Endothelial cell of umbilical vein (primary cell): ENCODE measurements around the gene TNRC6B. TPM values are rescaled to one million over a fixed set of nuclear protein-coding genes. Genes with fewer than 3 reads are reported as not detected.
"Not testable (repeated sequence)": the region's sequence is repeated elsewhere in the genome, so short reads cannot be mapped to it uniquely, and the experiment has no call there.

Experiments used
- BruUV-seq: library from RNA; stranded (reverse); fragments of 400-500 nt; replicated peaks from 2 replicates; lab custom pipeline; 2021; lab: Mats Ljungman, UMichigan
- CTCF ChIA-PET: fragments of 300-600, 350-600 bp; sonication (Branson Sonifier 250); formaldehyde crosslinking; loops from one replicate; lab custom pipeline; 2021; ENCODE audit warnings: antibody characterized with exemption, inconsistent platforms; lab: Charles Lee
- POLR2A ChIA-PET: fragments of 300-600, 350-600 bp; sonication (Branson Sonifier 250); formaldehyde crosslinking; loops from one replicate; lab custom pipeline; 2021; ENCODE audit warnings: antibody characterized with exemption, inconsistent platforms; lab: Charles Lee
- DNase-seq: peaks from one replicate; pipeline ENCODE4 v3.0.0-alpha.2; 2011; ENCODE audit warnings: low read depth, low spot score
- FAIRE-seq: peaks from 2 replicates; lab custom pipeline; 2011; peaks lifted over from hg19 to GRCh38; lab: Jason Lieb, UNC
- H2AFZ ChIP-seq: 2 replicates; pipeline ENCODE4 v1.6.0; 2012; ENCODE audit warnings: low read depth, low read length, control low read depth, inconsistent platforms
- H3K27ac ChIP-seq: 2 replicates; pipeline ENCODE4 v1.5.1; 2011; ENCODE audit warnings: low read depth, mild to moderate bottlenecking, control low read depth, low read length, moderate library complexity; ENCODE audit not compliant: insufficient read depth
- H3K27me3 ChIP-seq, 2 experiments: 2 replicates each; pipeline versions ENCODE4 v1.6.0 to v1.6.1; 2011; ENCODE audit warnings: low read length in 2 of 2, mixed read lengths in 1 of 2; ENCODE audit not compliant: control insufficient read depth in 2 of 2, insufficient read depth in 2 of 2
- H3K36me3 ChIP-seq, 2 experiments: 2 replicates in 1 of 2; 3 replicates in 1 of 2; pipeline ENCODE4 v1.5.1; 2011; ENCODE audit warnings: low read length in 2 of 2, mild to moderate bottlenecking in 1 of 2, moderate library complexity in 1 of 2; ENCODE audit not compliant: control insufficient read depth in 2 of 2, insufficient read depth in 2 of 2; ENCODE audit errors: extremely low read depth in 1 of 2
- H3K4me1 ChIP-seq: 3 replicates; pipeline ENCODE4 v1.5.1; 2011; ENCODE audit warnings: mild to moderate bottlenecking, low read length; ENCODE audit not compliant: control insufficient read depth, insufficient read depth; ENCODE audit errors: extremely low read depth
- H3K4me2 ChIP-seq: 2 replicates; pipeline ENCODE4 v1.6.1; 2011; ENCODE audit warnings: low read length, control low read depth, mixed read lengths; ENCODE audit not compliant: insufficient read depth
- H3K4me3 ChIP-seq, 3 experiments: fragments of 200-600 bp in 1 of 3; sonication (generic), shearing (Covaris generic) in 1 of 3; replicated peaks in 1 of 3; 2 replicates each; pipeline ENCODE4 v1.5.1; 2011 to 2016; ENCODE audit warnings: control low read depth in 3 of 3, low read length in 3 of 3, mild to moderate bottlenecking in 2 of 3, inconsistent platforms in 1 of 3, low read depth in 1 of 3, moderate library complexity in 1 of 3; ENCODE audit not compliant: insufficient read depth in 1 of 3
- H3K79me2 ChIP-seq: 2 replicates; pipeline ENCODE4 v1.6.0; 2012; ENCODE audit warnings: low read length, inconsistent platforms; ENCODE audit not compliant: control insufficient read depth, insufficient read depth
- H3K9ac ChIP-seq: replicated peaks from 2 replicates; pipeline ENCODE3; 2011; ENCODE audit warnings: low read length, control low read depth; ENCODE audit not compliant: insufficient read depth; ENCODE audit errors: extremely low read depth
- H3K9me1 ChIP-seq: replicated peaks from 3 replicates; pipeline ENCODE4 v1.6.0; 2011; ENCODE audit warnings: mild to moderate bottlenecking, low read length; ENCODE audit not compliant: control insufficient read depth, insufficient read depth; ENCODE audit errors: extremely low read depth
- H3K9me3 ChIP-seq: replicated peaks from 2 replicates; pipeline ENCODE4 v1.5.1; 2012; ENCODE audit warnings: low read length, inconsistent platforms; ENCODE audit not compliant: control insufficient read depth, insufficient read depth
- H4K20me1 ChIP-seq: replicated peaks from 2 replicates; pipeline ENCODE3; 2011; ENCODE audit warnings: mild to moderate bottlenecking, low read length; ENCODE audit not compliant: control insufficient read depth, insufficient read depth; ENCODE audit errors: extremely low read depth
- EZH2 ChIP-seq: IDR thresholded peaks from 2 replicates; pipeline ENCODE4 v1.6.1; 2012; ENCODE audit warnings: borderline replicate concordance, low read depth, mild to moderate bottlenecking, moderate library complexity, low read length, inconsistent platforms; ENCODE audit not compliant: severe bottlenecking
- FOS ChIP-seq: IDR thresholded peaks from 2 replicates; pipeline ENCODE4 v1.6.1; 2011; ENCODE audit warnings: mild to moderate bottlenecking, low read length, moderate library complexity, borderline replicate concordance; ENCODE audit not compliant: insufficient read depth
- GATA2 ChIP-seq: IDR thresholded peaks from 2 replicates; pipeline ENCODE4 v1.7.0; 2011; ENCODE audit warnings: low read depth, mild to moderate bottlenecking, moderate library complexity, mixed read lengths, low read length; ENCODE audit not compliant: insufficient read length, insufficient read depth
- JUN ChIP-seq: IDR thresholded peaks from 2 replicates; pipeline ENCODE4 v1.6.1; 2011; ENCODE audit warnings: borderline replicate concordance, low read depth; ENCODE audit not compliant: insufficient read length, insufficient read depth
- MYC ChIP-seq: IDR thresholded peaks from one replicate; pipeline ENCODE4 v1.6.1; 2011; ENCODE audit warnings: mild to moderate bottlenecking, low read depth, low read length
- POLR2A ChIP-seq: IDR thresholded peaks from 2 replicates; pipeline ENCODE4 v1.6.1; 2012; ENCODE audit warnings: low read depth, mild to moderate bottlenecking, control low read depth, low read length
- POLR2AphosphoS5 ChIP-seq: IDR thresholded peaks from 2 replicates; pipeline ENCODE4 v1.6.1; 2012; ENCODE audit warnings: low read depth, mild to moderate bottlenecking, control low read depth, low read length, moderate library complexity; ENCODE audit not compliant: insufficient read depth
- dilution Hi-C: fragments of 300-500 bp; cut with MboI; formaldehyde crosslinking; loops from one replicate; pipeline ENCODE4 v1.15.0; 2019; ENCODE audit warnings: low sequenced_read_pairs; ENCODE audit not compliant: extremely low pct_ligation_motif_present
- intact Hi-C: fragments of 100-400 bp; cut with micrococcal nuclease; formaldehyde crosslinking; loops from one replicate; pipeline ENCODE4 v1.10.0; 2022
- polyA plus RNA-seq, 4 experiments: library from polyadenylated mRNA; depleted of rRNA in 3 of 4; stranded (reverse) in 3 of 4; unstranded in 1 of 4; fragments of >200 nt; gene quantifications; 2 replicates each; pipeline versions ENCODE4 v1.2.1 to v1.2.3, GENCODE V29; 2011 to 2012; ENCODE audit warnings: missing spikeins in 1 of 4
- total RNA-seq: library from RNA; stranded (reverse); gene quantifications from 2 replicates; pipeline ENCODE4 v1.2.3, GENCODE V29; 2021
- TF ChIP-seq, protein P1 (sequence below): IDR thresholded peaks from 2 replicates; pipeline ENCODE4 v1.6.1; 2011; ENCODE audit not compliant: insufficient read depth, insufficient read length
- TF ChIP-seq, protein P2 (sequence below), 2 donors: IDR thresholded peaks; 1 replicate in 1 of 2; 2 replicates in 1 of 2; pipeline ENCODE4 v1.5.1; 2011; ENCODE audit warnings: low read length in 2 of 2, mild to moderate bottlenecking in 2 of 2, moderate library complexity in 2 of 2, control low read depth in 1 of 2, inconsistent platforms in 1 of 2, low read depth in 1 of 2; ENCODE audit not compliant: insufficient read depth in 1 of 2; ENCODE audit errors: extremely low read depth in 1 of 2

Gene TNRC6B
- total and polyA plus RNA-seq, 2 donors (not counting 3 experiments of a cell fraction or from before 2014, with no cell fraction given): 10.6 to 37.2 TPM

DNA sequence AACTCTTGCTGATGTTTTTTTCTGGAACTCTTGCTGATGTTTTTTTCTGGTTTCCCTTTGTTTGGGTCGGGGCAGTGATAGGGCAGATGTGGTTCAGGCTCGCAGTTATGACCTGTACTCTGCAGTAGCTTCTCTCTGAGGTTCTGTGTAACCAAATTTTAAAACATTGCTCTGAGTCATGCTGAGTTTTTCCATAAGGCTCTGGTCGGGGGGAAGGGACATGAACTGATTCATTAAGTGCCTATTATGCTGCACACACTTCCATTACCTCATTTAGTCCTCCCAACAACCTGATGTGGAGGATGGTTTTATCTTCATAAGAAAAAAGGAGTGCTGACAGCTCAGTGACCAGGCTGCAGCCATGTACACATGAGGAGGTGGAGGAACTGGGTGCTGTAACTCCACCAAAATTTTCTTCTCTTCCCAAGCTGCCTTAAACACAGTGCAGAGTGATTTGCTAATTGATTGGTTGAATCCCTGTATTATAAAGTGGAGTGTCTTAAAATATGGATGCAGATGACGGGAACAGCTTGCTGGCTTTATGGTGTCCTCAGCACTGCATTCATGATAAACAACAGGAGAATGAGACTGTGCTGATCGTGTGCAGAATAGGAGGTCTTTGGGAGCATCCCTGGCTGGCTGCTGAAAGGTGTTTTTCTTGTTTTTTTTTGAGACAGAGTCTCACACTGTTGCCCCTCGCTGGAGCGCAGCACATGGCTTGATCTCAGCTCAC lies 19.1 kb downstream of the TNRC6B start:
- Histone ChIP-seq H3K9me1 (no peaks in the 10 kb centered on the region), H2AFZ (no peak overlapping the region), H3K9ac (no peak overlapping the region), H4K20me1 (peaks cover 6% of the 10 kb centered on the region), H3K4me2 (peak overlapping the region; percentile 19), H3K9me3 (no peaks in the 10 kb centered on the region), H3K36me3 (no peaks in the 10 kb centered on the region), H3K4me3 (no peak overlapping the region), H3K4me1 (peaks cover 10% of the 10 kb centered on the region), H3K27ac (no peak overlapping the region), H3K27me3 (no peaks in the 10 kb centered on the region), H3K79me2 (peaks cover 66% of the 10 kb centered on the region)
- POLR2A ChIA-PET: no interaction called here
- no TSS peak for BruUV-seq
- TF ChIP-seq MYC: no peak
- no peak for TF ChIP-seq POLR2A
- no peak for TF ChIP-seq GATA2
- TF ChIP-seq, protein P1, sequence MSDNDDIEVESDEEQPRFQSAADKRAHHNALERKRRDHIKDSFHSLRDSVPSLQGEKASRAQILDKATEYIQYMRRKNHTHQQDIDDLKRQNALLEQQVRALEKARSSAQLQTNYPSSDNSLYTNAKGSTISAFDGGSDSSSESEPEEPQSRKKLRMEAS: no peak
- peak; percentile 83 for TF ChIP-seq FOS
- TF ChIP-seq POLR2AphosphoS5: no peak
- peak; percentile 64 for TF ChIP-seq JUN
- TF ChIP-seq, protein P2, sequence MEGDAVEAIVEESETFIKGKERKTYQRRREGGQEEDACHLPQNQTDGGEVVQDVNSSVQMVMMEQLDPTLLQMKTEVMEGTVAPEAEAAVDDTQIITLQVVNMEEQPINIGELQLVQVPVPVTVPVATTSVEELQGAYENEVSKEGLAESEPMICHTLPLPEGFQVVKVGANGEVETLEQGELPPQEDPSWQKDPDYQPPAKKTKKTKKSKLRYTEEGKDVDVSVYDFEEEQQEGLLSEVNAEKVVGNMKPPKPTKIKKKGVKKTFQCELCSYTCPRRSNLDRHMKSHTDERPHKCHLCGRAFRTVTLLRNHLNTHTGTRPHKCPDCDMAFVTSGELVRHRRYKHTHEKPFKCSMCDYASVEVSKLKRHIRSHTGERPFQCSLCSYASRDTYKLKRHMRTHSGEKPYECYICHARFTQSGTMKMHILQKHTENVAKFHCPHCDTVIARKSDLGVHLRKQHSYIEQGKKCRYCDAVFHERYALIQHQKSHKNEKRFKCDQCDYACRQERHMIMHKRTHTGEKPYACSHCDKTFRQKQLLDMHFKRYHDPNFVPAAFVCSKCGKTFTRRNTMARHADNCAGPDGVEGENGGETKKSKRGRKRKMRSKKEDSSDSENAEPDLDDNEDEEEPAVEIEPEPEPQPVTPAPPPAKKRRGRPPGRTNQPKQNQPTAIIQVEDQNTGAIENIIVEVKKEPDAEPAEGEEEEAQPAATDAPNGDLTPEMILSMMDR (IDR thresholded peaks at IDR 0.05; ENCODE audit: extremely low read depth in 1 of 2, insufficient read depth in 1 of 2, low read depth in 1 of 2, low read length in 2 of 2): no peak
- no peak for TF ChIP-seq EZH2
- dilution Hi-C loops: no loop called here
- DNase-seq (peak; percentile 85), FAIRE-seq (peak; percentile 81)
- intact Hi-C loops: no loop called here
- CTCF ChIA-PET: interaction anchor here (0.9 to 1.5 kb wide), 2 partner anchors 17 to 151 kb away, joined by 3 to 4 read pairs; no protein-coding TSS in a partner anchor

DNA sequence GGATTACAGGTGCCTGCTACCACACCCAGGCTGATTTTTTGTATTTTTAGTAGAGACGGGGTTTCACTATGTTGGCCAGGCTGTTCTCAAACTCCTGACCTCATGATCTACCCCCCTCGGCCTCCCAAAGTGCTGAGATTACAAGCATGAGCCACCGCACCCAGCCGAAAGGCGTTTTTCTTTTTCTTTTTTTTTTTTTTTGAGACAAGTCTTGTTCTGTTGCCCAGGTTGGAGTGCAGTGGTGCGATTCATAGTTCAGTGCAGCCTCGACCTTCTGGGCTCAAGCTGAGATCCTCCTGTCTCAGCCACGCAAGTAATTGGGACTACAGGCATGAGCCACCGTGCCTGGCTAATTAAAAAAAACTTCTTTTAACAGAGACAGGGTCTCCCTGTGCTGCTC lies 19.7 kb downstream of the TNRC6B start:
- BruUV-seq, intact Hi-C loops, H3K9me3 ChIP-seq, FAIRE-seq, H3K27me3 ChIP-seq, H3K4me3 ChIP-seq, H3K4me1 ChIP-seq, POLR2A ChIA-PET, dilution Hi-C loops, H3K9me1 ChIP-seq, DNase-seq, H3K4me2 ChIP-seq, H2AFZ ChIP-seq, H3K9ac ChIP-seq, H3K36me3 ChIP-seq, H4K20me1 ChIP-seq, H3K27ac ChIP-seq: not testable (repeated sequence)
- peaks cover 63% of the 10 kb centered on the region for H3K79me2 ChIP-seq
- CTCF ChIA-PET: interaction anchor here (1.5 kb wide), 1 partner anchor 18 kb away, joined by 4 read pairs; no protein-coding TSS in a partner anchor
